CD4-positive, alpha-beta T cell treated with Interleukin-2 at 100 ng/mL for 4 hours (primary cell): ENCODE results near the gene ZNF292.
A peak's percentile ranks its signal among the peaks of the same experiment; 100 is the strongest.
"Not testable (repeated sequence)": the region's sequence is repeated elsewhere in the genome, so short reads cannot be mapped to it uniquely, and the experiment has no call there.

Experiments used
- DNase-seq: peaks from one replicate; pipeline ENCODE4 v3.0.0-alpha.2; 2020; ENCODE audit warnings: low spot score

Gene ZNF292

GRCh38 chr6:87164004-87164403 is 8.6 kb downstream of the ZNF292 start:
- DNase-seq: no peak

- no peak for DNase-seq
Observed at GRCh38 chr6:87164506-87164905, 9.1 kb downstream of the ZNF292 start.

GRCh38 chr6:87165185-87165584 is 9.8 kb downstream of the ZNF292 start:
- no peak for DNase-seq

GRCh38 chr6:87171938-87172633 is 16.7 kb downstream of the ZNF292 start:
- no peak for DNase-seq

GRCh38 chr6:87174078-87174579 is 18.8 kb downstream of the ZNF292 start:
- DNase-seq: peak; percentile 18

DNA sequence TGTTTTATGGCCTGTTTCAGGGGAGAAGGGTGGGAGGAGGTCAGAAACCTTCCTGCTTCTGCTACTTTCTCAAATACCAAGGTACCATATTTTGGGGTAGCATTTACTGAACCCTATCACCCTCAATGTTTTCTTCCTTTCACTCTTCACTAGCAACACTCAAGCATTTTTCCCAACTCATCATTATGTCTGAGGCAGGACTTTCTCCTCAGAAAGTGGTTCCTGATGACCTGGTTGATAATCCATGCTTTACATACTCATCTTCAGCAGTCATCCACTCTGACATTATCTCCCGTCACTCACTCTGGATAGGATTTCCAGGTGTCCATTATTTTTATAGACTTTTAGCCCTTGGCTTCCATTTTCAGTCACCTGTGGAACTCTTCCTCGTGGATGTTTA is 21.1 kb downstream of the ZNF292 start:
- DNase-seq: no peak

DNA sequence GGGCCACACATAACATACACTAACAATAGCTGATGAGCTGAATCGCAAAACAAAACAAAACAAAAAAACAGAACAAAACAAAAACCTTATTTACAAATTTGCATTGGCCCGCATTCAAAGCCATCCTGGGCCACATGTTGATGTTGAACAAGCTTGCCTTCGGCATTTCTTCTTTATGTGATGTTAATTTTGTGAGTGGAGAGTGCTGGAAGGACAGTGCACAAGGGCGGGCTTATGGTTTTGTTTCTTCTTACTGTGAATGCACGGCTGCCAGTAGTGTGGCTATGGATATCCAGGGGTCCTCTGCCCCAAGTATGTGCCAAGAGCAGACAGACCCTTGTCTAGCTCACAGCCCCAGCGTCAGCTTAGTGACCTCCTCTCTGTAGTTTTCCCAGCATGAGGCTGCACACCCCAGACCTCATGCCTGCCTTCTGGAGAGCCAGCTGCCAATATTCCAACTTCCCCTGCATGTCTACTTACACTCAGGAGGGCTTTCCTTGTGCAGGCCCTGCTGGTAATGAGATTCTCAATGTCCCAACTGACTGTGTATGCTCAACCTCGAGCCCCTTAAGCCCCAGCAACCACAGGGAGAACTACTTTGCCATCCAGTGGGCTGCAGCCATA is 24.9 kb downstream of the ZNF292 start:
- DNase-seq: no peak

DNA sequence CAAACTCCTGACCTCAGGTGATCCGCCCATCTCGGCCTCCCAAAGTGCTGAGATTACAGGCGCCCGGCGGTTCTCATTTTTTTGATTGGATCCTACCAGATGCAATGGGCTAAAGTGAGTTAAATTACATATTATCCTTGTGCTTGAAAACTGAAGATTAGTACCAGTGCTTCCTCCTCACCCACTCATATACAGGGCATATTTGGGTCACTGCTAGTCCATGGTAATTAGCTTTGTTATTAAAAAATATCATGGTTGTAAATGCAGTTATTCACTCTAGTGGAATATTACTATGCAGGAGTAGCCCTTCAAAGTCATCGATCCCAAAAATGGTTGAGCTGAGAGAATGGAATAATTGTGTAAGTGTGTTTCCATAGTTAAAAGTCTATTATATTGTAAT is 26.5 kb downstream of the ZNF292 start:
- no peak for DNase-seq

- peak; percentile 34 for DNase-seq
Observed at GRCh38 chr6:87182321-87182720, 27.0 kb downstream of the ZNF292 start.

DNA sequence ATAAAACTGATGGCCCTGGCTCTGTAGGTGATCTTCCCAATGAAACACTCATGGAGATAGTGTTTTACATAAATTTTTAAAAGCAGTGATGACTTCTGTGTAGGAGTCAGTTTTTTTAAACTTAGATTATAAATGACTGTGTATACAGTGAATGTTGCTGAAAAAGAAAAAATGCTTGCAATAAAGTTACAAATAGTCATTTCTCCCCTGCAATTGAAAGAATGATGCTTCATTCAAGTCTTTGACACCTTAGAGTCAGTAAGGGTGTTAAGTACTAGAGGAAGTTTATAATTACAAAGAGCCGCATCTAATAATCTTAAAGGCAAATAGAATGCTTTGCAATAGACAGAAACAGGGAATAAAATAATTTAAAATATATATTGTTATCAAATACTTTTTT is 27.6 kb downstream of the ZNF292 start:
- no peak for DNase-seq

- no peak for DNase-seq
Observed at GRCh38 chr6:87183687-87184086, 28.3 kb downstream of the ZNF292 start.

DNA sequence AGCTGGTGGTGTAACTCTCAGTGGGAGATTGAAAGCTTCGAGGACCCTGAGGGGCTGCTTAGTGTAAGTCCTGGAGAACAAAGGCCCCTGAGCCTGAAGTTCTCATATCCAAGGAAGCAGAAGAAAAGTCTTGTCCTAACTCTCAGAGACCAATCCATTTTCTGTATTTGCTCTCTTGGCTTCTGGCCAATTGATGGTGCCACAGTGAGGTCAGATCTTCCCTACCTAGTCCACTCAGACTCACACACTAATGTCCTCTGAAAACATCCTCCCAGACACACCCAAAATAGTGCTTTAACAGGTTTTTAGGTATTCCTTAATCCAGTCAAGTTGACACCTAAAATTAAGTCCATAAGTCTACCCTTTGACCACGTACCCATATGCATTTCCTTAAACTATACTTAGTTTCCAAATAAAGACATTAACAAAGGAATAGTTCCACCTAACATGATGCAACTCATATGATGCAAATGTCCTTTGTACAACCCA is 29.4 kb downstream of the ZNF292 start:
- DNase-seq: no peak

DNA sequence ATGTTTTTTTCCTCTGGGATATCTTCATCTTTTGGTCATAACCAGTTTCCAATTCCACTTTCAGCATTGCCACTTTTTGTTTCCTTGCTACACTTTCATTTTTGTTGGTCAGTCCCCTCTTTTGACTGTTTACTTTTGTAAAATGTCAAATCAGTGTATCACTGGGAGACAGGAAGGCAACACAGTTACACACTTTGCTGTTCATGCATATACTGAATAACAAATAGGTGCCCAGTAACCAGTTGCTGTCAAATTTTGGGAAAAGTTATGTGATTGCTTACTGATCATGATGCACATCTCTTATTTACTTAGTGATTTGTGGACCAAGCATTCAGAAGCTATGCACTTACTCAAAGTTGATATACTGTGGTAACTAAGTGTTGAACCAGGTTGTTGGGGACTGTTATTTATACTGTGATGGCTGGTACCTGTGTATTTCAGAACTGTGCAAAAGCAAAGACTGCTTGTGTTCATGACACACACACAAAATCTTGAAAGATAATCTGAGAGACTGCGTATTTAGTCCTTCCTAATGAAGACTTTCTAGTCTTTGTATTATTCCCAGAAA is 41.0 kb downstream of the ZNF292 start:
- no peak for DNase-seq

GRCh38 chr6:87197547-87197946 is 42.2 kb downstream of the ZNF292 start:
- DNase-seq: no peak

DNA sequence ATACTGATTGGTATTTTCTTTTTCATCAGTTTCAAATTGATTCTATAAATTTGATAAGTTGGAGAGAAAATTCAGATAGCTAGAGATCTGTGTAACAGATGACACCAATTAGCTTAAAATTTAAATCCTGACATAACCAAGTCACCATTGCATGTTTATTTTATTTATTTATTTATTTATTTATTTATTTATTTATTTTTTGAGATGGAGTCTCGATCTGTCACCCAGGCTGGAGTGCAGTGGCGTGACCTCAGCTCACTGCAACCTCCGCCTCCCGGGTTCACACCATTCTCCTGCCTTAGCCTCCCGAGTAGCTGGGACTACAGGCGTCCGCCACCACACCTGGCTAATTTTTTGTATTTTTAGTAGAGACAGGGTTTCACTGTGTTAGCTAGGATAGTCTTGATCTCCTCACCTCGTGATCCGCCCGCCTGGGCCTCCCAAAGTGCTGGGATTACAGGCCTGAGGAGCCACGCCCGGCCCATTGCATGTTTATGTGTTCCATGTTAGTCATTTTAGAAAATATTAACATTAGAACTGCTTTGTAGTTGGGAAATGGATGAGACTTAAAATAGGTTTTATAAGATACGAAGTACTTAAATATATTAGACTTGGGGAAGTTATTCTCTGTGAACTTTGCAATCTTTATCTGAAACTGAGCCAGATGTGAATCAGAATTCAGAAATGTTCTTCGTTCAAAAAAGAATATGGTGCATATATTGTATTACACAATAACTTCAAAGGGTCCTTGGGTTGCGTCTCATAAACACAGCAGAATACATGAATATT is 42.9 kb downstream of the ZNF292 start:
- not testable (repeated sequence) for DNase-seq

DNA sequence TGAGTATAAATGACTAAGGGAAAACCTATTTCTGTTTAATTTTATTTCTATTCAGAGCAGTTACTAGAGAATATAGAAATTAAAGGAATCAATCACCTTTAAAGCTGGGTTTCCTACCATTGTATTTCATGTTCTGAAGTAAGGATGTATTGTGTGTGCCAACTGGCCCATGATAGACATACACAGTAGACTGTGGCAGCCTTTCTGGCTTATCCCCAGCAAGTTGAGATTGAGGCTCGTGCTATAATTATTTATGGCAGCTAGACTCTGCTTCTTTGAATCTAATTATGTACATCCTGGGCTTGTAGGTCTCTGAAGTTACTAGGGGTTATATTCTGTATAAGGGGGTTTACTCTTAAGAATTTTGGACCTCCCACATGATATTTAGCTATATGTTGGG is 44.4 kb downstream of the ZNF292 start:
- DNase-seq: no peak

DNA sequence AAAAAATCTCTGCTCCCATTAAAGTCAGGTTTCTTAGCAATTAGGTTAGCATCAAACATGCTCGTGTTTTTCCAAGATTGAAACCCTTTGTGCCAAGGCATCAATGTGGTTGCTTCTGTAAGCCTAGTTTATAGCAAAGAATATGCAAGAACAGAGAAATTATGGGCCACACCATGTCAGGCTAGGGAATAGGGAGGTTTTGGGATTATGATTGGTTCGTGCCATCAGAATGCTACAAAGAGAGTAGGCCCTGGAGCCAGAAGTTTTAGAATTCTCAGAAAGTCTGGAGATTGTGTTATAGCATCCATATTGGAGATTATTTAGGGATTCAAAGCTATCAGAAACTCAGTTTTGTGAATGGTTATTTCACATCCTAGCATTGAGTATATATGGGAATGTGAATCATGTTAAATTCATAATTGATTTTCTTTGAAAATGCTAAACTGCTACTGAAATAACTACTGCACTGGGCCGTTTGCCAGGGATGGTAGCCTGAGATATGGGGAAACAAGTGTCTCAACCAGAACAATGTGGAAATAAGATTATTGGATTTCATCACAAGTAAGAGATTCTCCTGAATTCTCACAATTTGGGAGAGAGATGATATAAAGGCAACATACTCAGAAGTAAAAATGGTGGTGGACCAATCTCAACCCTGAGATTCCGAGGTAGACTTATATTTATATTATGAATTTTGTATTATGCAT is 45.3 kb downstream of the ZNF292 start:
- no peak for DNase-seq

GRCh38 chr6:87203448-87204023 is 48.2 kb downstream of the ZNF292 start:
- no peak for DNase-seq

DNA sequence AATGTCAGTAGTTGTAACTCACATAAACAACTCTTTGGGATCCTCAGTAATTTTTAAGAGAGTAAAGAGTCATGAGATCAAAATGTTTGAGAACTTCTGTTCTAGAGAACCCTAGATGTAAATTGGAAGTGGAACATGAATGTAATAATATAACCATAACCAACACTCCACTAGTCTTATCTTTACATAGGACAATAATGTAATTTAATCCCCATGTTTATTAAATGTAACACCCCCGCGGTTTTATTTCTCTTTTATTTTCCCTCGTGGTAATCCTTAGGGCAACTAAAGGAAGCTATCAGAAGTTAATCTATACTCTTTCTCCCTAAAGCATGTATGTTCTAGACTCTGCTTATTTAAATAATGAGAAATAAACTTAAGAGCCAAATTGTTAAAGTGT is 54.4 kb downstream of the ZNF292 start:
- DNase-seq: no peak

DNA sequence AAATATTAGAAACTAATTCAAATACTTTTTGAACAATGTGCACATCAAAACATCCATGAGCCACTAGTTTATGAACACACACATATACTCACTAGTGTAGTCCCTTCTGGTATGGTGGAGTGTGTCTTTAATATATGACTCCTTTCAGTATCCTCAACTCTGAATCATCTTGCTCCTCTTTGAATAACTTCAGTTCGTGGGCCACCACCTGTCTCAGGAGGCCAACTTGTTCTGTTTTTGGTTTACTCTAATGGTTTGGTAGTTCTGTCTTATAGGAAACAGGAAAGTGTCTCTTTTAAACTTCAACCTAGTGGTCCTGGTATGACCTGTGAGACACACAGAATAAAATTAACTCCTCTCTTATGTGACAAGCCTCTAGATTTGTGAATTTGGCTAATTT is 55.6 kb downstream of the ZNF292 start:
- peak; percentile 4 for DNase-seq

DNA sequence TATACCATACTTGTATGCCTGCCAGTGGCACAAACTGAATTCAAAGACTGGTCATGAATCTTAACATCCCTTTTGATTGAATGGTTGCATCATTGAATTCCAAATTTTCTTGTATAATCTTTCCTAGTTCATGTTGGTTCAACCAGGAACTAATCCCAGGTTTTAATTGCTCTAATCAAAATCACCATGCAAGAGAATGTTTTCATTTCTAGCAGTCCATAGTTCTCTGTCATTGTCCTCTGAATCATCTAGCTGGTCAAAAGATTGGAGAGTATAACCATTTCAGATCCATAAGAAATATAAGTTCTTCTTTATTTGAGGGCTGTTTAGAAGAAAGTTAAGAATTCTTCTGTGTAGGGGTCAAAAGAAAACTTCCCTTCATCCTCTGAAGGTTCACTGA is 57.2 kb downstream of the ZNF292 start:
- DNase-seq: no peak

DNA sequence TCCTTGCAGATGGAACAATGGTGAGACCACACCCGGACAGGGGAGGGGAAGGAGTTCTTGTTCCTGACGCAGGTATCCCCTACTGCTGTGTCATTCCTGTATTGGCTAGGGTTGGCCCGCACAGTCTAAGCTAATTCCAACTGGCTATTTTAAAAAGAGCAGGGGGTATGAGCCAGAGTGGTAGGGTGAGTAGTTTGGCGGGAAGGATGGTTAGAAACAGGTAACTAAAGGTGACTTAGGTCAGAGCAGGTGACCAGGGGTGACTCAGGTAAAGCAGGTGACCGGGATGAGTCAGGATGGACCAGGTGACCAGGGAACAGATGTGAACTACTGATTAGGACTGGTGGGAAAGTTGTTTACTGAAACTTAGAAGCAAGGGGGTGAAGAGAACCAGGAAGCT is 58.0 kb downstream of the ZNF292 start:
- no peak for DNase-seq
